GM12892 (cell line): ENCODE data around the gene SCGB3A1.

Source experiments
- POLR2A ChIP-seq: IDR thresholded peaks from 2 replicates; pipeline ENCODE4 v1.6.1; 2011; ENCODE audit warnings: low read depth, low read length, control low read depth
- POLR2AphosphoS5 ChIP-seq: IDR thresholded peaks from 2 replicates; pipeline ENCODE4 v1.6.1; 2011; ENCODE audit warnings: low read depth, low read length, control low read depth
- TAF1 ChIP-seq: IDR thresholded peaks from 2 replicates; pipeline ENCODE4 v1.6.1; 2011; ENCODE audit warnings: low read depth, mild to moderate bottlenecking, control low read depth, low read length, borderline replicate concordance

DNA sequence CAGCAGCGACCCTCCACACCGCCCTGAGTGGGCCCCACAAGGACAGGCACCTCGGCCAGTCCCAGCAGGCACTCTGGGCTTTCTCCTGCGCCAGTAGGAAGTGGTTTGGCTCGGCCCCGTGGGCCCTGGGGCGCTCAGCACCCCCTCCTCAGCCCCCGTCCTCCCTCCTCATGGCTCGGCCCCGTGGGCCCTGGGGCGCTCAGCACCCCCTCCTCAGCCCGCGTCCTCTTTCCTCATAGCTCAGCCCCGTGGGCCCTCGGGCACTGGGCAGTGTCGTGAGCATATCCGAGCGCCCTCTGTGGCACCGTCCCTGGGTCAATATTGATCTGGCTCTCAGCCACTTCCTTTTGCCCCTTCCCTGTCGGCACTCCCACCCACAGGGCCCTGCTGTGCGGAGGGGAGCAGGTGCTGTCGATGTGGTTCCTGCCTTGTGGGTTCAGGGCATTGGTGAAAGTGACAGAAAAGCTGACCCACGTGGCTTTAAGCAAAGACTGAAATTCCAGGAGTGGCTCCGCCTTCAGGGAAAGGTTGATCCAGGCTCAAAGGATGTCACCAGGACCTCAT is 5.5 kb upstream of the SCGB3A1 start:
- no peak for TF ChIP-seq POLR2AphosphoS5
- TF ChIP-seq POLR2A: no peak
- no peak for TF ChIP-seq TAF1
